ENCODE results near the gene CSTPP1. TPM values are rescaled to one million over a fixed set of nuclear protein-coding genes. Genes with fewer than 3 reads are reported as not detected.

Gene CSTPP1
- polyA plus RNA-seq, 1 donor from 2014 or later: 46.4 TPM

- TF ChIP-seq SMC3 (conservative IDR thresholded peaks at IDR 0.05; ENCODE audit: poor library complexity) (no peak), TAF1 (IDR thresholded peaks at IDR 0.05; ENCODE audit: low read depth) (no peak), RAD21 (conservative IDR thresholded peaks at IDR 0.05) (no peak), REST (IDR thresholded peaks at IDR 0.05; ENCODE audit: borderline replicate concordance) (no peak), POLR2AphosphoS5 (IDR thresholded peaks at IDR 0.05) (no peak), EZH2 (IDR thresholded peaks at IDR 0.05; ENCODE audit: borderline replicate concordance, insufficient read depth, low read length, poor library complexity, severe bottlenecking) (no peak), EP300 (conservative IDR thresholded peaks at IDR 0.05; ENCODE audit: poor library complexity, severe bottlenecking) (no peak), MXI1 (conservative IDR thresholded peaks at IDR 0.05; ENCODE audit: poor library complexity, severe bottlenecking) (no peak), CTCF (IDR thresholded peaks at IDR 0.05; ENCODE audit: poor library complexity, severe bottlenecking) (no peak)
- H3K36me3 ChIP-seq (ENCODE audit: insufficient read depth, low read length): no peaks in the 10 kb centered on the region
Measured at GRCh38 chr11:47132490-47132889, 195.9 kb downstream of the CSTPP1 start.

GRCh38 chr11:47132981-47133380 is 196.4 kb downstream of the CSTPP1 start:
- Histone ChIP-seq H3K27ac (ENCODE audit: low read length) (no peak overlapping the region), H3F3A (ENCODE audit: insufficient read depth, low read length, poor library complexity, severe bottlenecking) (no peaks in the 10 kb centered on the region), H4K20me1 (ENCODE audit: insufficient read depth) (no peaks in the 10 kb centered on the region), H2AFZ (ENCODE audit: low read depth, low read length) (no peak overlapping the region), H3K4me3 (ENCODE audit: low read length) (no peak overlapping the region), H3K9ac (ENCODE audit: low read length) (no peak overlapping the region), H3K9me3 (ENCODE audit: low read length) (no peaks in the 10 kb centered on the region), H3K79me2 (replicated peaks; ENCODE audit: insufficient read depth, low read length) (no peaks in the 10 kb centered on the region), H3K27me3 (ENCODE audit: insufficient read depth, low read depth, low read length) (no peaks in the 10 kb centered on the region), H3K4me2 (ENCODE audit: low read length) (no peak overlapping the region), H3K9me2 (ENCODE audit: insufficient read depth, low read length) (no peaks in the 10 kb centered on the region), H3K36me3 (ENCODE audit: insufficient read depth, low read length) (no peaks in the 10 kb centered on the region)
- no peak for TF ChIP-seq SMC3 (conservative IDR thresholded peaks at IDR 0.05; ENCODE audit: poor library complexity)
- TF ChIP-seq EZH2 (IDR thresholded peaks at IDR 0.05; ENCODE audit: borderline replicate concordance, insufficient read depth, low read length, poor library complexity, severe bottlenecking): no peak
- TF ChIP-seq RAD21 (conservative IDR thresholded peaks at IDR 0.05): no peak
- TF ChIP-seq EP300 (conservative IDR thresholded peaks at IDR 0.05; ENCODE audit: poor library complexity, severe bottlenecking): no peak
- TF ChIP-seq TAF1 (IDR thresholded peaks at IDR 0.05; ENCODE audit: low read depth): no peak

More at GRCh38 chr11:47132490-47132889, 195.9 kb downstream of the CSTPP1 start:
- H3K79me2 ChIP-seq (replicated peaks; ENCODE audit: insufficient read depth, low read length): no peaks in the 10 kb centered on the region
- no peaks in the 10 kb centered on the region for H3K27me3 ChIP-seq (ENCODE audit: insufficient read depth, low read depth, low read length)
- H3K9me3 ChIP-seq (ENCODE audit: low read length): no peaks in the 10 kb centered on the region
- H3K4me2 ChIP-seq (ENCODE audit: low read length): no peak overlapping the region
- no peaks in the 10 kb centered on the region for H4K20me1 ChIP-seq (ENCODE audit: insufficient read depth)
- H3F3A ChIP-seq (ENCODE audit: insufficient read depth, low read length, poor library complexity, severe bottlenecking): no peaks in the 10 kb centered on the region
- H3K27ac ChIP-seq (ENCODE audit: low read length): no peak overlapping the region
- H2AFZ ChIP-seq (ENCODE audit: low read depth, low read length): no peak overlapping the region
- no peak overlapping the region for H3K9ac ChIP-seq (ENCODE audit: low read length)
- H3K4me3 ChIP-seq (ENCODE audit: low read length): no peak overlapping the region
- no peaks in the 10 kb centered on the region for H3K9me2 ChIP-seq (ENCODE audit: insufficient read depth, low read length)
